ENCODE results near the gene PSMA4.
"Not testable (repeated sequence)": the region's sequence is repeated elsewhere in the genome, so short reads cannot be mapped to it uniquely, and the experiment has no call there.

Gene PSMA4

DNA sequence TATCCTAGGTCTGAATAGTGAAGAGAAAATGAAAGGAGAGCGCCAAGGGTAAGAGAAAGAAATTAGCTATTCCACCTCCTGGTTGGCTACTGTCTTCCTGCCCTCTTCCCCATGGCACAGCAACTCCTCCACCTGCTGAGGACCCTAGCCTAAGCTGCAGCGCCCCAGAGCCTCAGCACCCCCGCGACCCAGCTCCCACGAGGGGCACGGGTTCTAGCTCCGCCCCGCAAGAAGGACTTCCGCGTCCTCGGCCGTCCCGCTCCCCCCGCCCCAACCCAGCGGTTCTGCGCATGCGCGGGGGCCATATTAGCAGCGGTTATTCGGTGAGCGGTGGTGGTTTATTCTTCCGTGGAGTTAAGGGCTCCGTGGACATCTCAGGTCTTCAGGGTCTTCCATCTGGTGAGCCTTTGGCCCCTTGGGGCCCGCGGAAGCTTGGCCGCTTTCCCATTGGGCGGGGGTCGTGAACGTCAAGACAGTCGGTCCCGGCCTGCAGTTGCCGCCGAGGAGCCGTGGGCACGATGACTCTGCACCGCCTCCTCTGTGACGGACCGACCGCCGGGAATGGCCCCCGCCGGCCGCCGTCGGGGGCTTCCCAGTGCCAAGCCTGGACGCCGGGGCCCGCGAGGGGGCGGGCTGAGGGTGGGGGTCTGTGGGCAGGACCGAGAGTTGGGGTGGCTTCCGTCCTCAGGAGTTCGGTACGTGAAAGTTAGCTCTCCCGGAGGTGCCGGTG, at the start of gene PSMA4:
Gene PSMA4 (plus strand): TSS at position 304 of the 730 bp plus-strand sequence. CDS start 1,484 bp downstream, outside the sequence.
- DNase-seq (ENCODE audit: low spot score): peak; percentile 92

DNA sequence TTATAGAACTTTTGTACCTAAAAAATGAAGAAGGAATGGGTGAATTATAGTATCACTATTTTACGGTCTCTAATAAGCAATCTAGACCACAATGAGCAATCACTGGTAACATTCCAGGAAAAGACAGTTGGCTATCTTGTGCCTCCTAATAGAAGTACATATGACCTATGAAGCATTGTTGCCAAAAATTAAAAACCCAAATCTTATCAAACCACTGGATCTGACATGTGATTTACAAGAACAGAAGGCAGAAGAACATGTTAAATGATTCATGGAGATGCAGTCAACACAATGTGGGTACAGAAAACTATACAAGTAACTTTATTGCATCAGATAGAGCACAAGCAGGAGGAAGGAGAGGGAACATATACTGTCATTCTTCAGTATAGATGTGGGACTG, 47.4 kb upstream of the PSMA4 start:
- DNase-seq (ENCODE audit: low spot score): no peak

DNA sequence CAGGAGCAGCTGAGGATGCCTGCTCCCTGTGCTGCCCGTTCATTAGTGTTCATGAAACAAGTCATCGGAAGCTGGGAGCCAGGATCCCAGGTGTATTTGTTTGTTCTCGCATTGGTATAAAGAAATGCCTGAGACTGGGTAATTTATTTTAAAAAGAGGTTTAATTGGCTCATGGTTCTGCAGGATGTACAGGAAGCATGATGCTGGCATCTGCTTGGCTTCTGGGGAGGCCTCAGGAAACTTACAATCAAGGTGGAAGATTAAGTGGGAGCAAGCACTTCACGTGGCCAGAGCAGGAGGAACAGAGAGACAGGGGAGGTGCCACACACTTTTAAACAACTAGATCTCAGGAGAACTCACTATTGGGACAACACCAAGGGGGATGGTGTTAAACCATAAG, 38.4 kb upstream of the PSMA4 start:
- DNase-seq (ENCODE audit: low spot score): no peak

DNA sequence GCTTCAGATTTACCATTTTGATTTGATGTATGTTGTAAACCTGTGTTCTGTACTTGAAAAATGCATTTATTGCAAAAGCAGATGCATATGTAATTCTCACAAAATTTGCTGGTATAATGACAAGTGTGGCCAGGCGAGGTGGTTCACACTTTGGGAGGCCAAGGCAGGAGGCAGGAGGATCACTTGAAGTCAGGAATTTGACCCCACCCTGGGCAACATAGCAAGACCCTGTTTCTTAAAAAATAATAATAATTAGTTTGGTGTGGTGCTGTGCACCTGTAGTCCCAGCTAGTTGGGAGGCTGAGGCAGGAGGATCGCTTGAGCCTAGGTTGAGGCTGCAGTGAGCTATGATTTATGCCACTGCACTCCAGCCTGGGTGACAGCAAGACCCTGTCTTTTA, 37.6 kb upstream of the PSMA4 start:
- no peak for DNase-seq (ENCODE audit: low spot score)

DNA sequence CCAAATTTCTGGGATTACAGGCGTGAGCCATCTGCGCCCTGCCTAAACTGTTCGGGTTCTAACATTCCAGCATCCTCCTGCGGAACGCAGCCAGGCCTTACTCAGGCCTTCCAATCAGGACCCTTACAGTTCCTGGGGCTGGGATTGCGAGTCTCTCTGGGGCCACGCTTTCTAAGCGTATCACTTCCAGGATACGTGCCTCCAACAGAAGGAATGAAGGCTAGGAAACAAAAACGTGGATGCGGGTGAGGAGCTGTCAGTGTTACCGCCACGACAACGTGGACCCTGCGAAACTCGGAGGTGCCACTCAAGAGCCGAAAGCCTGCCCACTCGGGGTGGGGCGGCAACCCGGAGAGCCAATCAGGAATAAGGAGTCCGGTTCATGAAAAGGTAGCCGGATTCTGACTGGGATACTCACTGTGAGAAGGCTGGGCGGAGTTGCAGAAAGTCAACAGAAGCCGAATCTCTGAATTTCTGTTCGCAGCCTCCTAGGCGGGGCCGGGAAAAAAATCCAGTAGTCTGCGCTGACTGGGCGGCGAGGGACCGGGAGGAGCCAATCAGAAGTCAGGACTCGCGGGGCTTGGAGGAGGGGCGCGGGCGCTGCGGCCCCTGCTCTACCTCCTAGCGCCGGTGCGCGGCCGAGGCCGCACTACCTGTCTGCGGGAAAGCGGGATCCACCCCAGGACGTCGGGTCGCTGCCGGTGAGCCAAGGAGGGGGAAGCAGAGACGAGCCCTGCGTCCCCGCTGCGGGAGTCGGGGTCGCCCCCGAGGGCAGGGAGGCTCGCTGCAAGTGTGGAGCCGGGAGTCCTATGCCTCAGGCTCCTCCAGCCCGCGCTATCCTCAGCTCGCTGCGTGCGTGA, 33.0 kb upstream of the PSMA4 start, which contains the start of gene HYKK:
Gene HYKK (plus strand): TSS at position 607 of the 860 bp plus-strand sequence. CDS start 5,512 bp downstream, outside the sequence.
- peak; percentile 79 for DNase-seq (ENCODE audit: low spot score)

DNA sequence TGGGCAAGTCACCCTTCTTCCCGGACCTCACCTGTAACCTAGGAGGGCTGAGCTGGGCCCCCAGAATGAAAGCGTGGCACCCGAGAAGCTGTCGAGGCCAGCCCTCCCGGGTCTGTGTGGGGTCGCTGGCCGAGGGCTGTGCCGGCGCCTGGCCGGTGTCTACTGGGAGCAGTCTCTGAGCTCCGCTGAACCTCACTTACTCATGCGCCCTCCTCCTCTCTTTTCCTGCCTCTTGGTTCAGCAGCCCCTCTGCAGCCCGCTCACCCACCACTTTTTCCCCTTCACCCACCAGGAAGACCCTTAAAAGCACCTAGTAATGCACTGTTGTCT, 32.4 kb upstream of the PSMA4 start:
- no peak for DNase-seq (ENCODE audit: low spot score)

DNA sequence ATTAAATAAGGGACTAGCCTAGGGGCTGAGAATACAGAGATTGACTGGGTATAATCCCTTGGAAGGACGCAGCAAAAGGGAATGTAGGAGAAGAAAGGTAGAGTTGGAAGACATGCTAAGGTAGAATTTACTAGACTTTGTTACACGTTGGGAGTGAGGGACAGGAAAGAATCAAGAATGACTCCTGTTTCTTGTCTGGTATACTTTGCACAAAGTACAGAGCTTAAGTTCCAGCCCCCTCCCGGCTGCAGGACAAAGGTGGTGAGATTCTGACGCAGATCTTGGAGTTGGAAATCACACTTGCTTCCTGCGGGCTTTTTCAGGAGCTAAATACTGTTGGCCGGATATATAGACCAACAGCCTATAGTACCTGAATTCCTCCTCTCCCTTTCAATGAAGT, 32.0 kb upstream of the PSMA4 start:
- no peak for DNase-seq (ENCODE audit: low spot score)

DNA sequence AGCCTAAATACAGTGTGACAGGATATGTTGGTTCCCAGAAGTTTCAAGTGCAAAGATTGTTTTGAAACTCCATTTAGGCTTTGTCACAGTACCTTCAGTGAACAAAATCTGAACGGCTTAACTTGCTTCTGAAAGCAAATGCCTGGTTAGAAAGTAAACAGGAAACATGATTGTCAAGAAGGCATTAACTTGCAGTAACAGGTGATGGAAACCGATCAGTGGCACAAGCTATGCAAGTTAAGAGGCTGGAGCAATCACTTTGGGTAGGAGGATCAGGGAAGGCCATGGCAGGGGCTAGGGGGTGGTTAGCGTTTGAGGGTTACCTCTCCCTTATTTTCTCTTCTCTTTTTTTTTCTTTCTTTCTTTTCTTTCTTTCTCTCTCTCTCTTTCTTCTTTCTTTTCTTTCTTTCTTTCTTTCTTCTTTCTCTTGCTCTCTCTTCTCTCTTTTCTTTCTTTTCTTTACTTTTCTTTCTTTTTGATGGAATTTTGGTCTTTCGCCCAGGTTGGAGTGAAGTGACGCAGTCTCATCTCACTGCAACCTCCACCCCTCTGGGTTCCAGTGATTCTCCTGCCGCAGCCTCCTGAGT, 30.4 kb upstream of the PSMA4 start:
- DNase-seq (ENCODE audit: low spot score): no peak

DNA sequence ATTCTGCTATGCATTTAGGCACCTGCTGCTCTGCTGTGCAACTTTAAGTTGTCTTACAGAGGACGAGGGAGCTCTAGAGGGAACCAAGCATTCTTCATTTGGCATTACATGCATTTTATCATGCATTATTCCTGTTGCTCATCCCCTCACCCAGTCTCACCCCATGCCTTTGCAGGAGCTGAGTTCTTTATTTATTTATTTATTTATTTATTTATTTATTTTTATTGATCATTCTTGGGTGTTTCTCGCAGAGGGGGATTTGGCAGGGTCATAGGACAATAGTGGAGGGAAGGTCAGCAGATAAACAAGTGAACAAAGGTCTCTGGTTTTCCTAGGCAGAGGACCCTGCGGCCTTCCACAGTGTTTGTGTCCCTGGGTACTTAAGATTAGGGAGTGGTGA, 20.2 kb upstream of the PSMA4 start:
- DNase-seq (ENCODE audit: low spot score): not testable (repeated sequence)

DNA sequence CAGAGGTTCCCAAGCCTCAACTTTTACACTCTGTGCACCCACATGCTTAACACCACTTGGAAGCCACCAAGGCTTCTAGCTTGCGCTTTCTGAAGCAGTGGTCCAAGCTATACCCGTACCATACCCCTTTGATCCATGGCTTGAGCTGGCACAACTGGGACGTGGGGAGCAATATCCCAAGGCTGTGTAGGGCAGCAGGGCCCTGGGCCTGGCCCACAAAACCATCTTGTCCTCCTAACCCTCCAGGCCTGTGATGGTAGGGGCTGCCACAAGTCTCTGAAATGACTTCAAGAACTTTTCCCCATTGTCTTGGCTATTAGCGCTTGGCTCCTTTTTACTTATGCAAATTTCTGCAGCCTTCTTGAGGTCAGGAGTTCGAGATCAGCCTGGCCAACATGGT, 16.0 kb upstream of the PSMA4 start:
- no peak for DNase-seq (ENCODE audit: low spot score)

DNA sequence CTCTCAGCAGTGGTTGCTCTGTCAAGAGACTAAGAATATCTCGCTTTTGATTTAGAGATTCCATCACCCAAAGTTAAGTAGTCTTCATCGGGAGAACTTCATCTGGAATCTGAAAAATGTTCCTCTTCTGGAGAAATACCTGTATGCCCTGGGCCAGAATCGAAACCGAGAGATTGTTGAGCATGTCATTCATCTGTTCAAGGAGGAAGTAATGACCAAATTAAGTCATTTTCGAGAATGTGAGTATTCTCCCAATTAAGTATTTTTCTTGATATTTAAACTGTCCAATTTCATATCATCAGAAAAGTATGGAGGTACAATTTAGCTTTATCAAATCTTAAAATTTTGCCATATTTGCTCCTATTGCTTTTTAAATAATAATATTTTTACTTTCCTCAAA, 12.9 kb upstream of the PSMA4 start:
- DNase-seq (ENCODE audit: low spot score): no peak

DNA sequence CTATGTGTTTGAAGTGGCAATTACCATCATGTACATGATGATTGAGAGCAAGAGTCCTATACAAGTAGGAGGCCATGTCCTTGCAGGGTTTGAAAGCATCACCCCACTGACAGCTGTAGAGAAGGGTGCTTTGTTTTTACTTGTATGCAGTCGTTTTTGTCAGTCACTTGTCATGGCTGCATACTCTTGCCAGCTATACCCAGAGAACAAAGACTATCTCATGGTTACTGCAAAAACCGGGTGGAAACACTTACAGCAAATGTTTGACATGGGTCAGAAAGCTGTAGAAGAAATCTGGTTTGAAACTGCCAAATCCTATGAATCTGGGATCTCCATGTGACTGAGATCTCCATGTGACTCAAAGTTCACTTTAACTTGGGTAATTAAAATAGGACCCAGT, 6.9 kb upstream of the PSMA4 start:
- no peak for DNase-seq (ENCODE audit: low spot score)

DNA sequence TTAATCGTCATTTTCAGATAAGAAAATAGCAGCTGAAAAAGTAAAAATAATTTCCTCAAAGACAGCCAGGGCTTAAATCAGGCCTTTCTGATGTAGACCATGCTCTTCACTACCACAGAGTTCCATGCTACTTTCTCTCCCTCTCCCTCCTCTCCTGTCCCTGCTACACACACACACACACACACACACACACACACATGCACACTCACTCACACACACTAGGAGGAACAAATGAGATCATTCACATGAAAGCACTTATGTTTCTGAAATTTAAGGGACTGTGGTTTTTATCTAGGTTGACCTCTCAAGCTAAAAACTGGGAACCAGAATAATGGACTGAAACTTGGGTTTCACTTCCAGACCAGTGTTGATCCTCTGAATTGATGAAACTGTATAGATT, 4.1 kb upstream of the PSMA4 start:
- DNase-seq (ENCODE audit: low spot score): no peak

DNA sequence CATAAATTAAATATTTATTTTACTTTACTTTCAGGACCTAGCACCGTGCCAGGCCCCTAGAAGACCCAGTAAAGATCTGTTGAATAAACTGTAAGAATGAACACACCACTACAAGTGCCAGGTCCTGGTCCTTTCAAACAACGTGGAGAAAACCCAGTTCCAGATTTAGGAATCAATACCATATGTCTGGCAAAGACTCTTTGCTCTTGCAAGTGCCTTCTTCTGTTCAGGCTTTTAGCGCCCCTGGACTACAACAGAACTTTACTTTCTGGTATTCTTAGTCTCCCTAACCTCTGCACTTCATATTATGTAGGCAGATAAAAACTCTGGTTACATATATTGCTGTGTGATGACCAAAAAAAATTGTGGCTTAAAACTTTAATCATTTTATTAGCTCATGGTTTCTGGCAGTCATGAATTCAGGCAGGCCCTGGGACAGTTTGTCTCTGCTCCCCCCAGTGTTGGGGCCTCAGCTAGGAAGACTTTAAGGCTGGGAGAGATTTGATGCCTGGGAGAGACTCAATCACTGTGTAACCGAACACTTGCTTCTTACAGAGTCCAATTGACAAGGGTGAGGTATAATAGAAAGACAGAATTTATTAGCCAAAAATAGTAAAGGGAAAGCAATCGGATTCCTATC, 2.9 kb upstream of the PSMA4 start:
- DNase-seq (ENCODE audit: low spot score): no peak

DNA sequence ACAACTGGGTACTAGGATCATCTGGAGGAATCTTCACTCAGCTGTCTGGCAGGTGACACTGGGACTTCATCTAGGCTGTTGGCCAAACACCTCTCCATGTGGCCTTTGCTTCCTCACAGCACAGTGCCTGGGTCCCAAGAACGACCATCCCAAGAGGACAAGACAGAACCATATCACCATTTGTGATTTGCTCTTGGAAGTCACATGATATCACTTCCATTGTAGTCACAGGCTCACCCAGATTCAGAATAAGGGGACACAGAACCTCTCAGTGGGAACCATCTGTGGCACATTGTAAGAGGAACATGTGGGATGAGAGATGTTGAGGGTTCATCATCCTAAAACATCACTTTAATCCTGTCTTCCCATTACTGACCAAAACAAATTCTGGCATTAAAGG, 1.9 kb upstream of the PSMA4 start:
- no peak for DNase-seq (ENCODE audit: low spot score)

DNA sequence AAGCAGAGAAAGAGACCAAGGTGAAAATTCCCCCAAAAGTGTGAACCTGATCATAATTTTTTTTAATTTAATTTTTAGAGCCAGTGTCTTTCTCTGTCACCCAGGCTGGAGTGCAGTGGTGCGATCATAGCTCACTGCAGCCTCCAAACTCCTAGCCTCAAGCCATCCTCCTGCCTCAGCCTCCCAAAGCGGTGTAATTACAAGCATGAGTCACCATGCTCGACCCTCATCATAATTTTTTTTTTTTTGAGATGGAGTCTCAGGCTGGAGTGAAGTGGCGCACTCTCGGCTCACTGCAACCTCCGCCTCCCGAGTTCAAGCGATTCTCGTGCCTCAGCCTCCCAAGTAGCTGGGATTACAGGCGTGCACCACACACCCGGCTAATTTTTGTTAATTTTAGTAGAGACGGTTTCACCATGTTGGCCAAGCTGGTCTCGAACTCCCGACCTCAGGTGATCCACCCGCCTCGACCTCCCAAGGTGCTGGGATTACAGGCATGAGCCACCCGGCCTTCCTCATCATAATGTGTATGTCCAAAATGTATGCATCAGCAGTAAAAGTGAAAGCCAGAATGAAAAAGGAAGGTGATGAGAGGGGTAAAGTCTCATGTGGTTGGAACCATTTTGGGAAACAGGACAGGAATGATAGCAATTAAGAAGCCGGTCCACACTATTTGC, 642 bp upstream of the PSMA4 start:
- not testable (repeated sequence) for DNase-seq (ENCODE audit: low spot score)

DNA sequence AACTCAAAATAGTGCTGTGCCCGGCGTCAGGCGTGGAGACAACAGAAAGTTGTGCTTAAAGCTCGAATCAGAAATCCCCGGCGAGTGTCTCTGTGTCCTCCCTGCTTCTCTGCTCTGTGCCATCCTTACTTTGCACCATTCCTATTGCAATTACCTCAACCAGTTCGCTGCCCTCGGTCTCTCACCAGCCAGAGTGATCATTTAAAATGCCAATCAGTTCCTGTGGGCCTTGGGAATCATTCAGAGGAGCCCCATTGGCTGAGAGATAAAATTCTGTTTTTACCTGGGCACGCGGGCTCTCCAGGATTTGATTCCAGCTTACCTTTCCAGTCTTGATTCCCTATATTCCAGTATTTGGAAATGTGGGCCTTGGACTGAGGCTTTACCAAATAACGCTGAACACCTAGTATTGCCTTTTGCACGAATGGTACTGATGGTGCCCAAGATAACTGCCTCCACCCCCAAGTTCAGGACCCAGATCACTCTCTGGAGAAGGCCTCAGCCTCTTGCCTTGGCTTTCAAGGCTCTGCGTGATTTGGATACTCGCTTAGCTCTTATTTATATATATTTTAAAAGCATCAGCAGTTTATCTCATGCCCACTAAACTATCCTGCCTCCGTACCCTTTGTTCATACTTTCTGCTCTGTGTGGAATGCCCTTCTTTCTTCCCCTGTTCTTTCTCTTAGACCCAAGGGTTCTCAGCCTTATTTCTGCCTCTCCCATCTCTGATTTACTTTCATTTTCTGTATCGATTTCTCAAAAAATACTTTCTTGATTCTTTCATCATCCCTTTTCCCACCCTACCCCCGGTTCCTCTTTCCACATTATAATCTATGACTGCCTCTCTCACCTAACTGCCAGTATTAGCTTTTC, 863 bp downstream of the PSMA4 start:
- DNase-seq (ENCODE audit: low spot score): no peak

DNA sequence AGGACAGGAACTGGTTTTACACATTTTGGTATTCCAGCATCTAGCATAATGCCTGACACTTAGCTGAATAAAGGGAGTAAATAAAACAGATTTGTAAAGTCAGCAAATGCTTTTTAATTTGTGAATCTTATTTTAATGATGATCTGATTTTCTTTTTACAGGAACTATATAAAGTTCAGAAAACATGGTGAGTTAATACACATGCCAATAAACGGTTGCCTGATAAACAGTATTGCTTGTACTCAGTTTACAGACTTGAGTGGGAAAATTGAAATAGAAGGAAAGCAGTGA, 1.4 kb downstream of the PSMA4 start:
- no peak for DNase-seq (ENCODE audit: low spot score)

DNA sequence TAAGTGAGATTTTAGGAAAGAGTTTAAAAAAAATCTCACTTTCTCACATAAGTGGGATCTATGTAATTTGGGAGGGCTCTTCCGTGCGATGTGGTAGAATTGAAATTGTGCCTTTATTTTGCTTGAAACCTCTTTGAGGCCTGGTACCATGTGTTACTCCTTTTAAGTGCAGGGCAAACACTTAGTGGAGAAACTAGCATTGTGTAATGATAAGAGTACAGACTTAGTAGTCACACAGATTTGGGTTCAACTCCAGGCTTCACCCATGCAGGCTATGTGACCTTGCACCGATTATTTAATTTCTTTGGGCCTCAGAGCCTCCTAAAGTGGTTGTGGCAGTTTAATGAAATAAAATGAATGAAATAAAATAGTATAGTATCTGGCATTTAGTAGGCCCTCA, 2.4 kb downstream of the PSMA4 start:
- no peak for DNase-seq (ENCODE audit: low spot score)

DNA sequence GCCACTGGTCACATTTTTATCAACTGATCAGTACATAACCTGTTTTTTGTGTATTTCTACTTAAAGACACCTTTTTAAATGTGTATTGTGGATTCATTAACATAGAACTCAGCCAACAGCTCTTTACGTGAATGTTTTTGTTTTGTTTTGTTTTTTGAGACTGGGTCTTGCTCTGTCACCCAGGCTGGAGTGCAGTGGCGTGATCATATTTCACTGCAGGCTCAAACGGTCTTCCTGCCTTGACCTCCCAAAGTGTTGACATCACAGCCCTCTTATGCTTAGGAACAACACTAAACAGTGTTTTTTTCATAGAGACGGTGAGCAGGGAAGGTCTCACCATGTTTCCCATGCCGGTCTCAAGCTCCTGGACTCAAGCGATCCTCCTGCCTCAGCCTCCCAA, 9.9 kb downstream of the PSMA4 start:
- no peak for DNase-seq (ENCODE audit: low spot score)

DNA sequence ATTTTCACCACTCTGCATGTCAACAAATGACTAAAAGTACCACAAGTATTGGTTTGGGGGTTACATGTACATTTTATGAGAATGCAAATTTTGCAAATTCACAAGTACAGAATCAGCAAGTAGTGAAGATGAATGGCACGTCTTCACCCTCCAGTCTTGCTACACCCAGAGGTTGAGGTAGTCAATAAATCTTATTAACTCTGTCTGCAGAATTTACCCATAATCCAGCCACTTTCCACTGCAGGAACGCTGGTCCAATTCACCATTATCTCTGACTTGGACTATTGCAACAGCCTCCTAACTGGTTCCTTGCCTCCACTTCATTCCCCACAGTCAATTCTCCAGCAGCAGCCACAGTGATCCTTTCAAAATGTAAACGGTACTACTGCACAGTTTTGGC, 10.6 kb downstream of the PSMA4 start:
- DNase-seq (ENCODE audit: low spot score): no peak
